ENCODE measurements around the gene ZNF598.

ZNF598 gene

GRCh38 chr16:2028620-2029220 is 19.1 kb upstream of the ZNF598 start:
- in situ Hi-C loops (cut with MboI; ENCODE audit: low sequenced_read_pairs): no loop called here

DNA sequence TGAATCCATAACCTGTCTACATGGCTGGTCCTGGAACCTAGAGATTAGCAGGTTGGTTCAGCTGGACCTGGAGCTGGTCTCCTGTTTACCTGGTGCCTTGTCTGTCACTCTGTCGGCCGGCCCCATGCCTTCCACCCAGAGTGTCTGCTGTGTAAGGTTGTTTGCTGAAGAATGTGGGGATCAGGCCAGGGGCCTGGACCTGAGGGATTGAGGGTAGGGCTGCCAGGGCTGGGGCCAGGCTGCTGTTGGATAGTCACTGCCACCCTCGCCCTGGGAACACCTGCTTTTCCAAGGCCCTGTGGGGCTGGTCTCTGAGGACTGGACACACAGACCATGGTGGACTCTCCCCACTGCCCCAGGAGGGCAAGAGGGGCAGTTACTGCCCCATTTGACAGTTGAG is 18.5 kb upstream of the ZNF598 start:
- in situ Hi-C loops (cut with MboI; ENCODE audit: low sequenced_read_pairs): no loop called here

DNA sequence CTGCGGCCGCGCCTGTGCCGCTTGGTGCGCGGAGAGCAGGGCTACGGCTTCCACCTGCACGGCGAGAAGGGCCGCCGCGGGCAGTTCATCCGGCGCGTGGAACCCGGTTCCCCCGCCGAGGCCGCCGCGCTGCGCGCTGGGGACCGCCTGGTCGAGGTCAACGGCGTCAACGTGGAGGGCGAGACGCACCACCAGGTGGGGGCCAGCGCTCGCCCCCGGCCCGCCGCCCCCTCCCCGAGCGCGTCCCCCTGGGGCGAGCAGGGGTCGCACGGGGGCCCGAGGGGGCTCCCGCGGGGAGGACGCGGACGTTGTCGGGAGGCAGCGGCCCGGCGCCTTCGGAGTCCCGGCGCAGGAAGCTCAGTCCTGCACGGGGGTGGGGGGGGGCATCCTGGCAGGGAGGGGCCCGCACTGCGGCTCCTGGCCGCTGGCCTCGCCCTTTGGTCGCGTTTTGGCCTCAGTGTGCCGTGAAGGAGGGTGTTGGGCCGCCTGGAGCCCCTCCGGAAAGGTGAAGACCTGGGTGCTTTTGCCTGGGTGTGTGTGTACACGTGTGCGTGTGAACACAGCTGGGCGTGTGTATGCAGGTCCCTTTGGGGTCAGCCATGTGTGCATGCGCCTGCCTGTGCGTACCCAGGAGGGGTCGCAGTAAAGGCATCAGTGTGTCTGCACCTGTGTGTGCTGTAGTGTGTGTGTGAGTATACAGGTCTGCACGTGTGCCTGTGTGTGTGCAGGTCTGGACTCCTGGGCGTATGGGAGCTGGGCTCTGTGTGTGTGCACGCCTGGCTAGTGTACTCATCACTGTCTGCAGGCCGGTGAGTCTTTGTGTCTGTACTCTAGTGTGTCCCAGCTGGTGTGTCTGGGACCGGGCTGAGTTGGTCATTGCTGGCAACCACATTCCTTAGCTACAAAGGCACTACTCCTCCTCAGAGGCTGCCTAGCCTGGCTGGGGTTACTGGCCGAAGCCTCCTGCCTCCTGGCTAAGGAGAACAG is 17.7 kb upstream of the ZNF598 start:
- in situ Hi-C loops (cut with MboI; ENCODE audit: low sequenced_read_pairs): no loop called here

DNA sequence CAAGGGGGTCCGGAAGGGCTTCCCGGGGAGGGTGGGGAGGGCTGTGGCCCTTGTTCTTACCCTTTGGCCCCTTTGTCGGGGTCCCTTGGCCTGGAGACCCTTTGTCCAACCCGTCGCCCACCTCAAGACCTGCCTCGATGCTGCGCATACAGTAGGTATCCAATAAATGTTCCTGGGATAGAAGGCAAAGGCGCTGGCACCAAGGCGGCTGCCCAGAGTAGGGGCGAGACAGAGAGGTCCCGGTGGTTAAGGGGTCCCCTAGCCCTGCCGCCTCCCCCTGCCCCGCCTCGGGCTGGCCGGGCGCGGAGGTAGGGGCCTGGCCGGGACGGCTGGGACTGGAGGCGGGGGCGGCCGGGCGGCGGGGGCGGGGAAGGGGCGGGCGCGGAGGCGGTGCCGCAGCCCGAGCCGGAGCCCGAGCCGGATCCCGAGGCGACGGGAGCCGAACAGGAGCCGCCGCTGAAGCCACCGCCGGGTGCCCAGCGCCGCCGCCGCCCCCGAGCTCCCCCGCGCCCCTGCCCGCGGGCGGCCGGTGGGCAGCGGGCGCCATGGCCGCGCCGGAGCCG is 16.9 kb upstream of the ZNF598 start, which contains the start of gene NHERF2:
Gene NHERF2 (plus strand): TSS at position 442 of the 563 bp plus-strand sequence. CDS start 104 bp downstream, at position 546.
- in situ Hi-C loops (cut with MboI; ENCODE audit: low sequenced_read_pairs): no loop called here

GRCh38 chr16:2025878-2026460 is 16.3 kb upstream of the ZNF598 start:
- in situ Hi-C loops (cut with MboI; ENCODE audit: low sequenced_read_pairs): no loop called here

GRCh38 chr16:2025251-2025650 is 15.6 kb upstream of the ZNF598 start:
- in situ Hi-C loops (cut with MboI; ENCODE audit: low sequenced_read_pairs): no loop called here

DNA sequence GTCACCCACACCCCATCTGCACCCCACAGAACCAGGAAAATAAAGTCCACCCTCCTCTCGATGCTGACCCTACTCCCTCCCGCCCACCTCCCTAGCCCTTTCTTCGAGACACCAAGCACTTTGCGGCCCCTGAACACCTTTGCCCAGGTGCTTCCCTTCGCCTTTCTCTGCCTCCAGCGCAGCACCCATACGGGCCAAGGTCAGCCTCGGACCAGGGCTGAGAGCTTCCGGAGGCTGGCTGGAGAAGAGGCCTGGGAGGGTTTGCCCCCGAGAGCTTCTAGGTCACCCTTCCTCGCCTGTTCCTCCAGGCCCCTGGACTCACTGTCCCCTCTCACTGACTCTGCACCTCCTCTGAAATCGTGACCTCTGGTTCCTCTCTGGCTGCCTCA is 14.4 kb upstream of the ZNF598 start:
- in situ Hi-C loops (cut with MboI; ENCODE audit: low sequenced_read_pairs): loop anchor here (5.0 to 25.0 kb wide), 2 partner anchors 118 to 463 kb away; partner anchors contain the start of gene TBC1D24

GRCh38 chr16:2023092-2024031 is 13.7 kb upstream of the ZNF598 start:
- in situ Hi-C loops (cut with MboI; ENCODE audit: low sequenced_read_pairs): loop anchor here (5.0 to 25.0 kb wide), 2 partner anchors 119 to 464 kb away; partner anchors contain the start of gene TBC1D24

GRCh38 chr16:2022723-2023091 is 13.1 kb upstream of the ZNF598 start:
- in situ Hi-C loops (cut with MboI; ENCODE audit: low sequenced_read_pairs): loop anchor here (5.0 to 25.0 kb wide), 2 partner anchors 120 to 465 kb away; partner anchors contain the start of gene TBC1D24

GRCh38 chr16:2019921-2020831 is 10.6 kb upstream of the ZNF598 start:
- in situ Hi-C loops (cut with MboI; ENCODE audit: low sequenced_read_pairs): loop anchor here (5.0 to 25.0 kb wide), 2 partner anchors 122 to 467 kb away; partner anchors contain the start of gene TBC1D24

GRCh38 chr16:2019518-2019920 is 9.9 kb upstream of the ZNF598 start, which contains the start of gene NPW:
Gene NPW (plus strand): TSS chr16:2019785.
- in situ Hi-C loops (cut with MboI; ENCODE audit: low sequenced_read_pairs): loop anchor here (25.0 kb wide), 1 partner anchor 468 kb away; the partner anchor contains the start of gene TBC1D24

DNA sequence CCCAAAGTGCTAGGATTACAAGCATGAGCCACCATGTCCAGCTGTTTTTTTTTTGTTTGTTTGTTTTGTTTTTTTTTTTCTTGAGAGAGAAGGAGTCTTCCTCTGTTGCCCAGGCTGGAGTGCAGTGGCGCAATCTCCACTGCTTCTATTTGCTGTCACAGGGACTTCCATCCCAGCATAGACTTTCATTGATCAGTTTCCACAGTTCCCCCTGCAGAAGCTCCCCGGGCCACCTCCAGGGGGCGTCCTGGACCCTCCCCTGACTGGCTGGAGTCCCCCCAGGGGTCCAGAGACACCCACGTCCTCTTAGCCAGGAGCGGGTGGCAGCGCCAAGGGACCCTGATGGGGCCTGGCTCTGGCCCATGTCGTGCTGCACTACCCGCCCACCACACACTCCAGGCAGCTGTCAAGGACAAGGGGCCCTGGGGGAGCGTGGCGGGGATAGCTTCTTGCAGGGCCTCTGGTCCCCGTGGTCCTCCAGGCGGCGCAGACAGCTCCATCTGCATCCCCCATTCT is 6.8 kb upstream of the ZNF598 start:
- in situ Hi-C loops (cut with MboI; ENCODE audit: low sequenced_read_pairs): loop anchor here (25.0 kb wide), 1 partner anchor 471 kb away; the partner anchor contains the start of gene TBC1D24

GRCh38 chr16:2015947-2016208 is 6.3 kb upstream of the ZNF598 start:
- in situ Hi-C loops (cut with MboI; ENCODE audit: low sequenced_read_pairs): loop anchor here (25.0 kb wide), 1 partner anchor 471 kb away; the partner anchor contains the start of gene TBC1D24

DNA sequence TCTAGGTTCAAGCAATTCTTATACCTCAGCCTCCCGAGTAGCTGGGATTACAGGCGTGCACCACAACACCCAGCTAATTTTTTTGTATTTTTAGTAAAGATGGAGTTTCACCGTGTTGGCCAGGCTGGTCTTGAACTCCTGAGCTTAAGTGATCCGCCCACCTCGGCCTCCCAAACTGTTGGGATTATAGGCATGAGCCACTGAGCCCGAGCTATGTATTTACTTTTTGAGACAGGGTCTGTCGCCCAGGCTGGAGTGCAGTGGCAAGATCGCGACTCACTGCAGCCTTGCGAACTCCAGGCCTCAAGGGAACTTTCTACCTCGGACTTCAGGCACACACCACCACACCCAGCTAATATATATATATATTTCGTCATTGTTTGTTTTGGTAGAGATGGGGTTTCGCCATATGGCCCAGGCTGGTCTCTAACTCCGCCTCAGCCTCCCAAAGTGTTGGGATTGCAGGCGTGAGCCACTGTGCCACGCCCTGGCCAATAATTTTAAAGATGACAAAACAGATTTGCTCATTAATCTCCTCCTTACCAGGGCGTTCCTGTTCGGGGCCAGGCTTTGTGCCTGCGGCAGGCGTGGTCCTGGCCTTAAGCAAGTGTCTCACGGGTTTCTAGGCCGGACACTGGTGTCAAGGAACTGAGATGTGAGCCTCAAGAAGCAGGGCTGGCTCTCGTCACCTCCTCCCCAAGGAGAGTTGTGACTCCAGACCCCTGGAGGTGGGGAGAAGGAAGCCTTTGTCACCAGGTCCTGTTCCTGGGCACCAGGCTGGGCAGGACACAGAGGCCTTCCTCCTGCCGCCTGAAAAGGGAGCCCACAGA is 5.7 kb upstream of the ZNF598 start:
- in situ Hi-C loops (cut with MboI; ENCODE audit: low sequenced_read_pairs): loop anchor here (25.0 kb wide), 1 partner anchor 472 kb away; the partner anchor contains the start of gene TBC1D24

GRCh38 chr16:2013527-2013926 is 3.9 kb upstream of the ZNF598 start:
- in situ Hi-C loops (cut with MboI; ENCODE audit: low sequenced_read_pairs): loop anchor here (25.0 kb wide), 1 partner anchor 474 kb away; the partner anchor contains the start of gene TBC1D24

DNA sequence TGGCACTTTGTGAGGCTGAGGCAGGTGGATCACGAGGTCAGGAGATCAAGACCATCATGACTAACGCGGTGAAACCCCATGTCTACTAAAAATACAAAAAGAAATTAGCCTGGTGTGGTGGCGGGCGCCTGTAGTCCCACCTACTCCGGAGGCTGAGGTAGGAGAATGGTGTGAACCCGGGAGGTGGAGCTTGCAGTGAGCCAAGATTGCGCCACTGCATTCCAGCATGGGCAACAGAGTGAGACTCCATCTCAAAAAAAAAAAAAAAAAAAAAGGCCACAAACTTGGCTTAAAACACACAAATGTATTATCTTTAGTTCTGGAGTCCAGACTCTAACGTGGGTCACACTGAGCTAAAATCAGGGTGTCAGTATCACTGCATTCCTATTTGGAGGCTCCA is 2.1 kb upstream of the ZNF598 start:
- in situ Hi-C loops (cut with MboI; ENCODE audit: low sequenced_read_pairs): loop anchor here (25.0 kb wide), 1 partner anchor 476 kb away; the partner anchor contains the start of gene TBC1D24

DNA sequence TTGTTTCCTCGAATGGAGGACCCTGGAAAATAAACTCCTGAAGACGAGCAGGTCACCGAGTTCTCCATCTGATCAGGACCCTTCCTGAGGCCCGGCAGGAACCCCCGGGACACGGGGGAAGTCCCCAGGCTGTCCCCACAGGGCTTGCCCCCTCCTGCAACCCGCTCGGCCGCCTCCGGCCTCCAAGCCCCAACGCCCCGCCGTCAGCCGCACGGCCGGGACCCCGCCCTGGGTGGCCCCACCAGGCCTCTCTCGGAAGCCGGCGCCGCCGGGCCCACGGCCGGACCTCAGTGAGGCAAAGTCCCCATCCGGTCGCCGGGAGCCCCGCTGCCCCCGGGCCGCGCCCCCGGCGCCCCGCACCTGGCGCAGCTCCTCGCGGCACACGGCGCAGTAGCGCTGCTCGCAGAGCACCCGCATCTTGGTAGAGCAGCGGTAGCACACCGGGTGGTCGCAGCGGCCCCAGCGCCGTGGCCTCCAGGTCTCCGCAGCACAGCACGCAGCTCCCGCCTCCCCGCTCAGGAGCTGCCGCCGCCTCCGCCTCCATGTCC is 383 bp downstream of the ZNF598 start:
- in situ Hi-C loops (cut with MboI; ENCODE audit: low sequenced_read_pairs): loop anchor here (25.0 kb wide), 1 partner anchor 478 kb away; the partner anchor contains the start of gene TBC1D24

Data from HL-60/S4 treated with retinoic acid at 250 ng/mL for 4 days and 3 days (cell line).